H1 (cell line): Measurements from ENCODE around the gene RAB1B.

Experiments
- TAF1 ChIP-seq: IDR thresholded peaks from 2 replicates; pipeline ENCODE4 v1.6.1; 2011; ENCODE audit warnings: mild to moderate bottlenecking, low read depth, low read length
- TF ChIP-seq, protein P1 (sequence below): IDR thresholded peaks from 2 replicates; pipeline ENCODE4 v1.6.1; 2012; ENCODE audit warnings: inconsistent platforms

DNA sequence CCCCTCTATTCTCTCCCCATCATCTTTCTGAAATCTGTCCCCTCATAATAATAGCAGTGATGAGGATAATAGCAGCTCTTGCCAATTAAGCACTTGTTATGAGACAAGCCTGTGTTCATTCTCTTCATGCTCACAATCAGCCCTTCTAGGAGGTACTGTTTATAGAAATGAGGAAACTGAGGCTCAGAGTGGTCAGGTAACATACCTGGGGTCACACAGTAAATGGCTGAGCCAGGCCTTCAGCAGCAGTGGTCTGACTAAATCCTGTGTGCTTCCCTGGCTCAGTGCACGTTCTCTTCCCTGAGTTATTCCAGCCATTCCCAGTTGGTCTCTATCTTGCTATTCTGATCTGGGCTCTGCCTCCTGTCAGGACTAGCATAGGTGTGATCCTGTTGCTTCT, 5.8 kb downstream of the RAB1B start:
- TF ChIP-seq, protein P1, sequence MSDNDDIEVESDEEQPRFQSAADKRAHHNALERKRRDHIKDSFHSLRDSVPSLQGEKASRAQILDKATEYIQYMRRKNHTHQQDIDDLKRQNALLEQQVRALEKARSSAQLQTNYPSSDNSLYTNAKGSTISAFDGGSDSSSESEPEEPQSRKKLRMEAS = no peak
- TF ChIP-seq TAF1 = no peak
